K562 (cell line): Measurements from ENCODE around the gene NRROS.

Source experiments
- KLF1 ChIP-seq: fragments of 450-650 bp; IDR thresholded peaks from 2 replicates; pipeline ENCODE4 v1.6.1; 2016; ENCODE audit warnings: missing genetic modification characterization, missing compliant biosample characterization
- POLR2AphosphoS5 ChIP-seq: IDR thresholded peaks from 2 replicates; pipeline ENCODE4 v1.6.1; 2011; ENCODE audit warnings: mild to moderate bottlenecking, low read depth, low read length, moderate library complexity; ENCODE audit not compliant: control insufficient read depth, insufficient read depth
- ZHX1 ChIP-seq: fragments of 150-350 bp; conservative IDR thresholded peaks from 2 replicates; pipeline ENCODE4 v1.6.1; 2014; ENCODE audit warnings: low read length

GRCh38 chr3:196677353-196677752 lies 37.9 kb downstream of the NRROS start:
- no peak for TF ChIP-seq KLF1
- TF ChIP-seq ZHX1 = no peak
- no peak for TF ChIP-seq POLR2AphosphoS5
